HG03196 (cell line): ENCODE data around the gene OR8H3.
"Not testable (repeated sequence)": the region's sequence is repeated elsewhere in the genome, so short reads cannot be mapped to it uniquely, and the experiment has no call there.

Experiments
- ATAC-seq: cut with Tn5 transposase; IDR thresholded peaks from one replicate; pipeline ENCODE4 v1.9.1; 2021; ENCODE audit not compliant: unreplicated experiment

OR8H3 gene

GRCh38 chr11:56122073-56122472 is at the start of gene OR8H3:
OR8H3 (plus strand) TSS chr11:56122373; CDS start chr11:56122373, 0 bp downstream.
- ATAC-seq = no peak

GRCh38 chr11:56089697-56090096 is 32.5 kb upstream of the OR8H3 start:
- no peak for ATAC-seq

DNA sequence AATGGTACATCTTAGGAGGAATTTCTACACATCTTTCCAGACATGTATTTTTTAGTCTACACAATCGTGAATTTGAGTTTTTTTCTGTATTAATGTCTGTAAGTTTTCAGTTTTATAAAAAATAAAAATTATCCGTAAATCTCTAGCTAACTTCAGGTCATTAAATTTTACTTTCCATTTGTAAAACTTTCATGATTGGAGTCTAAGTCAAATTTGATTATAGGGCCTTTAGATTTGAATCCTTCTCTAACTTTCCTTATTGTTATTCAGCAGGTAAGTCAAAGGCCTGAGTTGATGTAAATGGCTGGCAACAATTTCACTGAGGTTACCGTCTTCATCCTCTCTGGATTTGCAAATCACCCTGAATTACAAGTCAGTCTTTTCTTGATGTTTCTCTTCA is 29.2 kb upstream of the OR8H3 start, which contains the start of gene OR8I2:
Gene OR8I2, plus strand, starts transcription at position 301 of the 400 bp plus-strand sequence. Its CDS starts 0 bp downstream, at position 301.
- no peak for ATAC-seq

GRCh38 chr11:56103210-56103737 is 18.9 kb upstream of the OR8H3 start, which contains the start of gene OR8H2:
OR8H2 (plus strand) TSS chr11:56103687; CDS start chr11:56105043, 1,356 bp downstream.
- no peak for ATAC-seq

- no peak for ATAC-seq
These were observed 18.0 kb downstream of the OR8H3 start, which contains the start of gene OR8J3 for GRCh38 chr11:56140151-56140661. OR8J3 (minus strand) TSS chr11:56140201; CDS start chr11:56137718, 2,483 bp downstream.

GRCh38 chr11:56143681-56144080 is 21.5 kb downstream of the OR8H3 start:
- ATAC-seq = not testable (repeated sequence)

GRCh38 chr11:56151376-56151775 is 29.2 kb downstream of the OR8H3 start:
- no peak for ATAC-seq

GRCh38 chr11:56152333-56152732 is 30.2 kb downstream of the OR8H3 start:
- no peak for ATAC-seq

DNA sequence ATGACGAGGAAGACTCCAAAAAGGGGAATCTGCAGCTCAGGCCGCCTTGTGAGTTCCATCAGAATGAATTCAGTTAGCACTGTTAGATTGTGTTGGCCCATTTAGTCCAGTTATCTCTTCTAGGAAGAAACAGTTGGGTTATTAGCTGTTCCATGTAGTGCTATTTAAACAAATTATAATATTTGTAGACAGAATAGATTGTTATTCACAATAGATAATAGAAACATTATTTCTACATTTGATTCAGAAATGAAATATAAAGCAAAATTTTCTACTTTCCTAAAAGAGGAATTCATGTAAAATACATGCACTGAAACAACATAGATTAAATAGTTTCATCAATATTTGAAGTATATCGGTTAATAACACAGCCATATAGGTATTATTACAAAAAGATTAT is 38.0 kb downstream of the OR8H3 start, which contains the start of gene OR8K5:
Gene OR8K5, minus strand, starts transcription at position 101 of the 400 bp plus-strand sequence. Its CDS starts 0 bp downstream, at position 101.
- no peak for ATAC-seq

- no peak for ATAC-seq
These were observed 41.6 kb downstream of the OR8H3 start for GRCh38 chr11:56163804-56164203.

- ATAC-seq = no peak
These were observed 50.2 kb downstream of the OR8H3 start for GRCh38 chr11:56172256-56172830.
